ENCODE measurements around the gene CDC27.
"Not testable (repeated sequence)": the region's sequence is repeated elsewhere in the genome, so short reads cannot be mapped to it uniquely, and the experiment has no call there.

Gene CDC27

GRCh38 chr17:47070266-47070665, 118.8 kb downstream of the CDC27 start:
- DNase-seq (ENCODE audit: low read depth): not testable (repeated sequence)

Data from GM04503 (cell line).